Spleen (tissue), 11 donors: ENCODE measurements around the gene THAP7. TPM values are rescaled to one million over a fixed set of nuclear protein-coding genes. Genes with fewer than 3 reads are reported as not detected.

Experiments
- DNase-seq: peaks from one replicate; pipeline ENCODE4 v3.0.0-alpha.2; 2020
- H3K27ac ChIP-seq, 8 donors: fragments of 200-600 bp; sonication (generic) in 7 of 8; 1 replicate in 4 of 8; 2 replicates in 4 of 8; pipeline versions ENCODE4 v1.5.0 to v1.8.0; 2016 to 2021; ENCODE audit warnings: inconsistent platforms in 4 of 8, mild to moderate bottlenecking in 4 of 8, moderate library complexity in 1 of 8
- H3K27me3 ChIP-seq, 7 donors: fragments of 200-600 bp; sonication (generic) in 6 of 7; replicated peaks in 1 of 7; 1 replicate in 4 of 7; 2 replicates in 3 of 7; pipeline versions ENCODE4 v1.5.0 to v1.8.0; 2016 to 2021; ENCODE audit warnings: inconsistent platforms in 3 of 7, mild to moderate bottlenecking in 1 of 7
- H3K36me3 ChIP-seq, 6 donors: fragments of 200-600 bp; sonication (generic) in 5 of 6; 1 replicate in 4 of 6; 2 replicates in 2 of 6; pipeline versions ENCODE4 v1.5.0 to v1.8.0; 2016 to 2021; ENCODE audit warnings: inconsistent platforms in 2 of 6
- H3K4me1 ChIP-seq, 6 donors: fragments of 200-600 bp; sonication (generic) in 5 of 6; 1 replicate in 3 of 6; 2 replicates in 3 of 6; pipeline versions ENCODE4 v1.5.0 to v1.8.0; 2016 to 2021; ENCODE audit warnings: inconsistent platforms in 3 of 6
- H3K4me3 ChIP-seq, 8 donors: fragments of 200-600 bp; sonication (generic) in 7 of 8; 1 replicate in 4 of 8; 2 replicates in 4 of 8; pipeline versions ENCODE4 v1.5.0 to v1.8.0; 2016 to 2021; ENCODE audit warnings: inconsistent platforms in 4 of 8, mild to moderate bottlenecking in 4 of 8, moderate library complexity in 2 of 8
- H3K9me3 ChIP-seq, 8 donors: fragments of 200-600 bp; sonication (generic) in 7 of 8; 1 replicate in 4 of 8; 2 replicates in 4 of 8; pipeline versions ENCODE4 v1.5.0 to v1.8.0; 2016 to 2021; ENCODE audit warnings: inconsistent platforms in 4 of 8
- POLR2A ChIP-seq, 3 donors: fragments of 450-650 bp; IDR thresholded peaks; one replicate each; pipeline ENCODE4 v1.5.1; 2017; ENCODE audit warnings: antibody characterized with exemption in 3 of 3, mild to moderate bottlenecking in 1 of 3
- POLR2AphosphoS5 ChIP-seq, 3 donors: sonication (generic); formaldehyde crosslinking; IDR thresholded peaks; one replicate each; pipeline ENCODE4 v1.5.1; 2017; ENCODE audit warnings: antibody characterized with exemption in 3 of 3
- WGBS, 5 donors: extraction: QIAGEN DNeasy Blood & Tissue Kit in 3 of 5; methylation state at CpG; one replicate each; pipeline versions ENCODE4 v1.1.5 to v1.1.7; 2013 to 2018; 5-methylcytosine and 5-hydroxymethylcytosine counted together
- intact Hi-C: fragments of 100-400 bp; cut with DNase I; formaldehyde crosslinking; loops from one replicate; pipeline ENCODE4 v1.15.0; 2023; ENCODE audit warnings: low total_unique reads
- polyA plus RNA-seq, 3 donors: library from polyadenylated mRNA; stranded (reverse); fragments of 200-250 nt; gene quantifications; one replicate each; pipeline ENCODE4 v1.2.1, GENCODE V29; 2013
- total RNA-seq, 7 donors: library from RNA; depleted of rRNA in 3 of 7; stranded (reverse); fragments of >200 nt in 3 of 7; fragmentation: NEBNext Ultra II Directional in 4 of 7; extraction: Animal tissue kit (Norgen Biotek cat#: 25700) in 4 of 7; gene quantifications; one replicate each; pipeline versions ENCODE4 v1.1.0 to v1.2.1, GENCODE V29; 2016 to 2021
- TF ChIP-seq, protein P1 (sequence below), 11 experiments: fragments of 200-600 bp in 7 of 11; fragments of 450-650 bp in 4 of 11; sonication (generic) in 4 of 11; IDR thresholded peaks in 8 of 11; conservative IDR thresholded peaks in 3 of 11; 1 replicate in 7 of 11; 2 replicates in 4 of 11; pipeline versions ENCODE4 v1.4.0 to v1.8.0; 2016 to 2021; ENCODE audit warnings: antibody characterized with exemption in 11 of 11, inconsistent platforms in 4 of 11, mild to moderate bottlenecking in 1 of 11
- donor health status: healthy with polysubstance abuse.
- donor health status: DM: no; HTN: no; CAD: no; lungs with moderate emphysema.
- donor health status: DM: no; HTN: no; CAD: no.
- donor health status: Bipolar disorder and iron deficiency.
- donor health status: healthy.
- donor health status: DM: no; HTN: no; CAD: no.
- donor health status: DM: yes; HTN: yes; CAD: no.

Gene THAP7
- total and polyA plus RNA-seq, 10 donors: 16.7 to 53.3 (median 29.6) TPM

DNA sequence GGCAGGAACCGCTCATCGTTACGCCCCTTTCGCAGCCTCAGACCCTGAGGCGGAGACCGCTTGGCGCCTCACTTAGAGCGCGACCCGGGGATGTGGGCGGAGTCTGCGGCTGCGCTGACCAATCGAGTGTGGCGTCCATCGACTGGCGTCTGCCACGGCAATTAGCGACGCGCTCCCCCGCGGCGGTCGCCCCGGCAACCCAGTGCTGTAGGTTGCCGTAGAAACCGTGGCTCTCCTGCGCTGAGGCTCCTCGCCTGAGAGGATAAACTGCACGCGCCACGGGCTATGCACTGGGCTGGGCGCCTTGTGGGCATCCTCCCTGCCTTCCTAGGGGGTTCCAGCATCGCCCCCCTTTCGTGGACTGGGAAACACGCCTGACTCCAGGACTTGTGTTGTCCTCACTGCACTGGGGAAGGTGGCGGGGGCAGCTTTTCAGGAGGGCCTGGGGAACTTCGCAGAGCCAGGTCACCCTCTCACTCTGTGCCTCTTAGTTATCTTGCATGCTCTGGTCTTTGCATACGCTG, 12.3 kb upstream of the THAP7 start:
- Histone ChIP-seq H3K9me3 (no peaks in the 10 kb centered on the region), H3K4me3 (peak overlapping the region; percentile 32 to 74 (median 48)), H3K27ac (peak overlapping the region in 7 of 8 donors; percentile 61 to 85 (median 80)), H3K4me1 (peaks cover 13 to 37% (median 25%) of the 10 kb centered on the region in 6 donors), H3K36me3 (no peaks in the 10 kb centered on the region), H3K27me3 (peaks cover 0 to 12% (median 0%) of the 10 kb centered on the region in 7 donors)
- peak; percentile 96 for DNase-seq
- TF ChIP-seq, protein P1, sequence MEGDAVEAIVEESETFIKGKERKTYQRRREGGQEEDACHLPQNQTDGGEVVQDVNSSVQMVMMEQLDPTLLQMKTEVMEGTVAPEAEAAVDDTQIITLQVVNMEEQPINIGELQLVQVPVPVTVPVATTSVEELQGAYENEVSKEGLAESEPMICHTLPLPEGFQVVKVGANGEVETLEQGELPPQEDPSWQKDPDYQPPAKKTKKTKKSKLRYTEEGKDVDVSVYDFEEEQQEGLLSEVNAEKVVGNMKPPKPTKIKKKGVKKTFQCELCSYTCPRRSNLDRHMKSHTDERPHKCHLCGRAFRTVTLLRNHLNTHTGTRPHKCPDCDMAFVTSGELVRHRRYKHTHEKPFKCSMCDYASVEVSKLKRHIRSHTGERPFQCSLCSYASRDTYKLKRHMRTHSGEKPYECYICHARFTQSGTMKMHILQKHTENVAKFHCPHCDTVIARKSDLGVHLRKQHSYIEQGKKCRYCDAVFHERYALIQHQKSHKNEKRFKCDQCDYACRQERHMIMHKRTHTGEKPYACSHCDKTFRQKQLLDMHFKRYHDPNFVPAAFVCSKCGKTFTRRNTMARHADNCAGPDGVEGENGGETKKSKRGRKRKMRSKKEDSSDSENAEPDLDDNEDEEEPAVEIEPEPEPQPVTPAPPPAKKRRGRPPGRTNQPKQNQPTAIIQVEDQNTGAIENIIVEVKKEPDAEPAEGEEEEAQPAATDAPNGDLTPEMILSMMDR (IDR thresholded peaks at IDR 0.05 in 8 of 11, conservative IDR thresholded peaks at IDR 0.05 in 3 of 11): no peak
- peak; percentile 59 to 84 (median 79) for TF ChIP-seq POLR2AphosphoS5 (IDR thresholded peaks at IDR 0.05)
- TF ChIP-seq POLR2A (IDR thresholded peaks at IDR 0.05): no peak
- intact Hi-C loops: loop anchor here (10.0 kb wide), 1 partner anchor 49 kb away; the partner anchor contains the start of gene AIFM3
- WGBS, 5 donors: 0 to 2% (median 1%) methylated on average over 12 to 40 of the region's 40 CpGs

DNA sequence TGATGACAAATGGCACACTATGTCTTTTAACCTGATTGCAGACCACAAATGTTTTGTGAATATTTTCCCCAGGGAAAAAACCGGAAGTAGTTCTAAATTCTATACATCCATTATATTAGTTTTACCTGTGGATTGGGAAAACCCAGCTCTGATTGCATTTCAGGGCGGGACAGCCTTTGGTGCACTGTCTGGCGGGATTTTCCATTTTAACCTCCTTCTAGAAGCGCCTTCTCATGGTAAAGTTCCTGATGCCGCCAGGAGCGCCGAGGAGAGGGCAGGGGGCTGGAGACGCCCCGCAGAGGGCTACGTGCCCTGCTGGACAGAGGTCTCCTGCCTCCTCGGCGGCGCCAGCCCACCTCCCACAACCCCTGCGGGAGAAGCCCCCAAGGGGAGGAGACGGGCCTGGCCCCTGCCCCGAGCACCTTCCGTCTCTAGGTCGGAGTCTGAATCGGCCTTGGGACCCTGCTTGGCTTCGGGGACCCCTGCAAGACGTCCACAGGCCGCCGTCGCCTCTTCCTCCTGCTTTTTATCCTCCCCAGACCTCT, 11.8 kb upstream of the THAP7 start:
- TF ChIP-seq POLR2A (IDR thresholded peaks at IDR 0.05): no peak
- TF ChIP-seq POLR2AphosphoS5 (IDR thresholded peaks at IDR 0.05): no peak
- intact Hi-C loops: loop anchor here (10.0 kb wide), 1 partner anchor 49 kb away; the partner anchor contains the start of gene AIFM3
- H3K27ac ChIP-seq: peak overlapping the region; percentile 39 to 85 (median 78)
- peaks cover 0 to 12% (median 0%) of the 10 kb centered on the region in 7 donors for H3K27me3 ChIP-seq
- H3K9me3 ChIP-seq: no peaks in the 10 kb centered on the region
- H3K36me3 ChIP-seq: peaks cover 0 to 3% (median 0%) of the 10 kb centered on the region in 6 donors
- H3K4me1 ChIP-seq: peaks cover 13 to 37% (median 25%) of the 10 kb centered on the region in 6 donors
- WGBS, 5 donors: 9 to 56% (median 16%) methylated on average over 5 to 24 of the region's 24 CpGs
- H3K4me3 ChIP-seq: peak overlapping the region; percentile 32 to 74 (median 48)
- DNase-seq: no peak

DNA sequence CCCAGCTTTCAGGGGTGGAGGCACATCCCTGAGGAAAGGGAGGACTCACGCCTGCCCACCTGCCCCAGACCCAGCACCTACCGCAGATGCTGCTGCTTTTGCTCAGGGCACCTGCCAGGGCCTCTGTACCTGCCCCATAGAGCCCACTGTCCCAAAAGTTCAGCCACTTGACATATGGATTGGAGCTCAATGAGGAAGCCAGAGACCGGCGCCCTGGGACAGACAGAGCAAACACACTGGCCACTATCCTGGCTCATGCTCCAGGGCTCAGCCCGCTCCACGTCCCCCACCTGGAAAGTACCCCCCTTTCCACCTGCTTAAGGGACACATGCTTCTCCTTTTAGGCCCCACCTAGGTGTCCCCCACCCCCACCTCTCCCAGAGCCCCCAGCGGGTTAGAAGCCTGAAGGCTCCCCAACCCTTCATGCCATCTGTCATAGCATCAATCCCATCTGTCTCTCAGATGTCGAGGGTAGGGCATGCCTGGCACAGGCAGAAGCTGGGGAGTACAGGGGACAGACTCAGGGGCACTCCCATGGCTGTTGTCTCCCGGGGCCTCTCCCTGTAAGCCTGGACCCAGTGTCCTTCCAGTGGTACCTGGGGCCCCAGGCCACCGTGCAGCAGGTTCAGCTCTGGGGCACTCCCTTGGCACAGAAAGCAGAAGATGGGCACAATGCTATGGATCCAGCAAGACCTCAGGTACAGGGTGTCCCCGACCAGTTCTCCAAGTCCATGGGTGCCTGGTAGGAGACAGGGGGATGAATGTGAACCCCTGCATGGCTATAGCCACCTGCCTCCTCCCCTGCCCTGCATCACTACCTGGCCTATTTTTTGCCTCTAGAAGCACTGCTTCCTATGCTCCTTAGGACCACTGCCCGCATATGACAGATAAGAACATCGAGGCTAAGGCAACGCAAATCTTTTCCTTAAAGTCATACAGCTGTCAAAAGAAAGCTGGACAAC, 10.8 kb upstream of the THAP7 start:
- peaks cover 0 to 7% (median 0%) of the 10 kb centered on the region in 6 donors for H3K36me3 ChIP-seq
- H3K4me1 ChIP-seq: peaks cover 13 to 37% (median 25%) of the 10 kb centered on the region in 6 donors
- intact Hi-C loops: loop anchor here (10.0 kb wide), 1 partner anchor 48 kb away; the partner anchor contains the start of gene AIFM3
- no peak for TF ChIP-seq POLR2A (IDR thresholded peaks at IDR 0.05)
- TF ChIP-seq POLR2AphosphoS5 (IDR thresholded peaks at IDR 0.05): no peak
- TF ChIP-seq, protein P1 (IDR thresholded peaks at IDR 0.05 in 8 of 11, conservative IDR thresholded peaks at IDR 0.05 in 3 of 11): no peak
- H3K9me3 ChIP-seq: no peaks in the 10 kb centered on the region
- 85 to 90% (median 87%) methylated on average over 13 to 14 of the region's 14 CpGs for WGBS, 5 donors
- H3K27ac ChIP-seq: peak overlapping the region in 3 of 8 donors; percentile 15 to 85 (median 85)
- DNase-seq: peak; percentile 66
- no peak overlapping the region for H3K4me3 ChIP-seq
- H3K27me3 ChIP-seq: peaks cover 0 to 12% (median 0%) of the 10 kb centered on the region in 7 donors

DNA sequence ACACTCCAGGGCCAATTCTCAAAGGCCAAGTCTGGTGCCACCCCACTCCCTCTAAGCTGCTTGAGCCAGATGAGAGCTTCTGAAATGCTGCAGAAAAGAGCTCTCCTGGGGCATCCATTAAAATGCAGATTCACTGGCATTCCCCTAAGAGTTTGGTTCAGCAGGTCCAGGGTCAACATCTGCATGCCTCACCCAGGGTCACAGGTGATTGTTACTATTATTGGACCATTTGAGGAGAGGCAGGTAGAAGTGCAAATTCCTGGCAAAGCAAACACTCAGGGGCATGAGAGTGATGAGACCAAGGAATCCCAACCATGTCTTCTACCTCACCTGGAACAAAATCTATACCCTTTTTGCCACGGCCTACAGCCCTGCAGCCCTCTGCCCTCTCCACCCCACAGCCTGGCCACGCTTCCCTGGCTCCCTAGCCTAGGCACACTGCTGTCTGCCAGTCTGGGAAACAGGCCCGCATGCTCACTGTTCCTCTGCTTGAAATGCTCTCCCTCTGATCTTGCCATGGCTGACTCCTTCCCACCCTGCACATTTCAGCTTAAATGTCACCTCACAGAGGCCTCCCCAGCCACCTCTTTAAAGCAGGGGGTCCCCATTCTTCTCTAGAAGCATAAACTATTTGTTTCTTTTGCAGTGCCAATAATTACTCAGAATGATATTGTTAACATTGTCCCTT, 8.7 kb upstream of the THAP7 start:
- TF ChIP-seq, protein P1 (IDR thresholded peaks at IDR 0.05 in 8 of 11, conservative IDR thresholded peaks at IDR 0.05 in 3 of 11): no peak
- TF ChIP-seq POLR2AphosphoS5 (IDR thresholded peaks at IDR 0.05): no peak
- TF ChIP-seq POLR2A (IDR thresholded peaks at IDR 0.05): no peak
- peaks cover 13 to 33% (median 23%) of the 10 kb centered on the region in 6 donors for H3K4me1 ChIP-seq
- H3K27ac ChIP-seq: no peak overlapping the region
- peaks cover 0 to 12% (median 0%) of the 10 kb centered on the region in 7 donors for H3K27me3 ChIP-seq
- no peaks in the 10 kb centered on the region for H3K9me3 ChIP-seq
- intact Hi-C loops: loop anchor here (10.0 kb wide), 1 partner anchor 46 kb away; the partner anchor contains the start of gene AIFM3
- H3K36me3 ChIP-seq: peaks cover 0 to 7% (median 0%) of the 10 kb centered on the region in 6 donors
- H3K4me3 ChIP-seq: no peak overlapping the region
- no peak for DNase-seq
- 80 to 97% (median 88%) methylated on average over 3 of the region's 3 CpGs for WGBS, 5 donors
